ENCODE measurements around the gene RFLNA. TPM values are rescaled to one million over a fixed set of nuclear protein-coding genes. Genes with fewer than 3 reads are reported as not detected.

The RFLNA gene
- total RNA-seq, 1 donor from 2014 or later, result 1.0 TPM

DNA sequence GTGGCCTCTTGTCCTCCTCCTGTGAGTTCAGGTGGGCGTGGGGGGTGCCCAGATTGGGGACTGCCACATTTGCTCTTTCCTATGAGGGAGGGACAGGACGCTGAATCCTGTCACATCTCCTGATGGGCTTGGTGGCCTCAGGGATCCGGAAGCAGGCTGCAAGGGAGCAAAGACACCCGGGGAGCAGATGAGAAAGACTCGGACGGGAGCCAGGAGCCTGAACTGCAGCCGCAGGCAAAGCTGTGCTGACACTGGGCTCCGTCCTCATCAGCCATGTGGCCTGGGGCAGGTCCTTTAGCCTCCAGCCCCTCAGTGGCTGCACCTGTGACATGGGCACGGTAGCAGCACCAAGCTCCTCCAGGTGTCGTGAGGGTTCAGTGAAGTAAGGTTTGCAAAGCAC is 40.8 kb upstream of the RFLNA start:
- H3K9me3 ChIP-seq, result no peaks in the 10 kb centered on the region
- H3K27ac ChIP-seq, result no peak overlapping the region
- peaks cover 16% of the 10 kb centered on the region for H3K27me3 ChIP-seq
- no peak overlapping the region for H3K4me3 ChIP-seq
- intact Hi-C loops (cut with DNase I), result no loop called here
- H3K36me3 ChIP-seq, result no peaks in the 10 kb centered on the region
- TF ChIP-seq, protein P1, sequence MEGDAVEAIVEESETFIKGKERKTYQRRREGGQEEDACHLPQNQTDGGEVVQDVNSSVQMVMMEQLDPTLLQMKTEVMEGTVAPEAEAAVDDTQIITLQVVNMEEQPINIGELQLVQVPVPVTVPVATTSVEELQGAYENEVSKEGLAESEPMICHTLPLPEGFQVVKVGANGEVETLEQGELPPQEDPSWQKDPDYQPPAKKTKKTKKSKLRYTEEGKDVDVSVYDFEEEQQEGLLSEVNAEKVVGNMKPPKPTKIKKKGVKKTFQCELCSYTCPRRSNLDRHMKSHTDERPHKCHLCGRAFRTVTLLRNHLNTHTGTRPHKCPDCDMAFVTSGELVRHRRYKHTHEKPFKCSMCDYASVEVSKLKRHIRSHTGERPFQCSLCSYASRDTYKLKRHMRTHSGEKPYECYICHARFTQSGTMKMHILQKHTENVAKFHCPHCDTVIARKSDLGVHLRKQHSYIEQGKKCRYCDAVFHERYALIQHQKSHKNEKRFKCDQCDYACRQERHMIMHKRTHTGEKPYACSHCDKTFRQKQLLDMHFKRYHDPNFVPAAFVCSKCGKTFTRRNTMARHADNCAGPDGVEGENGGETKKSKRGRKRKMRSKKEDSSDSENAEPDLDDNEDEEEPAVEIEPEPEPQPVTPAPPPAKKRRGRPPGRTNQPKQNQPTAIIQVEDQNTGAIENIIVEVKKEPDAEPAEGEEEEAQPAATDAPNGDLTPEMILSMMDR (IDR thresholded peaks at IDR 0.05), result no peak
- DNase-seq, result peak; percentile 63
- ATAC-seq, result no peak
- H3K4me1 ChIP-seq, result no peaks in the 10 kb centered on the region

DNA sequence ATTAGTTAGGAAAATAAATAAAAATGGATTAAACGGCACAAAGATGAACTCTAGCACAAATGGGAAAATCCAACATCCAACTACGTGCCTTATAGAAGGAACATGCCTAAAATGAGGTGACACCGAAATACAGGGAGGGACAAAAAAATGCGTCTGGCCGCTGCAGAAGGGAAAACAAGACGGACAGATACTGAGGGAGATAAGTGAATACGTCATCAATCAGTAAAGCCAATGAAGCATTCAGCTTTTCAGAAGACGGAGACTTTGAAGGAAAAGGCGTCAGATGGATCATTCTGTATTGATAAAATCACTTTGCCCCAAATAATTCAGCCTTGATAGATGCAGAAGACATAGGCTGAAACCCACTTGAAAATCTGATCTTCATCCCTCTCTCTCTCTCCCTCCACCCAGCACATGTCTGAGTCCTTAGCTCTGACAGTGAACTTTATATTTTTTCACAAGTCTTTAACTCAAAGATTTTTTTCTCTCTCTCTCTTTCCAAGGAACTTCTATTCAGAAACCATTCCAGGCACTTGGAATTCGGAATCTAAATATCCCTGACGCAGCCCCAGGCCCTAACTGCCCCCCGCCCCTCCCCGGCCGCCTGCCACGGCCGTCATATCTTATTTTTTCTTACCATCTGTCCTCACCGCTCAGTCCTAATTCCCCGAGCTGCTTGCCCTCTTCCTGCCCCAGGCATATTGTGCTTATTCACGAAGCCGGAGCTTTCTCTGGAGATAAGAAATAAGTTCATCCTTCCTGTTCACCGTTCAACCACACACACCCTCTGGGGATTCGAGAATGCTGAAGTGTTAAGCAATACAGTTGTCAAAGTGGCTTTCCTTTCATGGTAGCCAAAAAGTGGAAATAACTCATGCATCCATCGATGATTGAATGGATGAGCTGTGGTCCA is 35.5 kb upstream of the RFLNA start:
- Histone ChIP-seq H3K27me3 (peaks cover 16% of the 10 kb centered on the region), H3K27ac (no peak overlapping the region), H3K4me3 (peak overlapping the region; percentile 10), H3K9me3 (no peaks in the 10 kb centered on the region), H3K36me3 (no peaks in the 10 kb centered on the region), H3K4me1 (no peaks in the 10 kb centered on the region)
- no peak for DNase-seq
- intact Hi-C loops (cut with DNase I), result no loop called here
- TF ChIP-seq, protein P1 (IDR thresholded peaks at IDR 0.05), result no peak
- ATAC-seq, result no peak

DNA sequence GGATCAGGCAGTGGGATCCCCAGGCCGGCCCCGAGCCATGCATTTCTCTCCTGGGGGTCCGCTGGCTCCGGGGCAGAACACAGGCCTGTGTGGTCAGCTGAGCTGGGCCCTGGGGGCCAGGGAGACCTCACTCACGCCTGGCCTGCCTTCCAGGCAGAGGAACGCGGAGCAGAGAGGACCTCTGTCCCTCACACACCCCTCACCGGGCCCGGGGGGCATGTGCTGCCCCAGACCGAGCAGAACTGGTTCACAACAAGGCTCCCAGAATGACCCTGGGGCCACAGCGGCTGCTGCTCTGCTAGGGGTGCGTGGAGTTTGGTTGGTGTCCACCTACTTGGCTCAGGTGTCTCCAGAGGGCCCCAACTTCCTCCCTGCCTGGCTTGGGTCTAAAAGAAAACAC is 33.0 kb upstream of the RFLNA start:
- intact Hi-C loops (cut with DNase I), result no loop called here
- peak; percentile 34 for ATAC-seq
- TF ChIP-seq, protein P1 (IDR thresholded peaks at IDR 0.05), result no peak

DNA sequence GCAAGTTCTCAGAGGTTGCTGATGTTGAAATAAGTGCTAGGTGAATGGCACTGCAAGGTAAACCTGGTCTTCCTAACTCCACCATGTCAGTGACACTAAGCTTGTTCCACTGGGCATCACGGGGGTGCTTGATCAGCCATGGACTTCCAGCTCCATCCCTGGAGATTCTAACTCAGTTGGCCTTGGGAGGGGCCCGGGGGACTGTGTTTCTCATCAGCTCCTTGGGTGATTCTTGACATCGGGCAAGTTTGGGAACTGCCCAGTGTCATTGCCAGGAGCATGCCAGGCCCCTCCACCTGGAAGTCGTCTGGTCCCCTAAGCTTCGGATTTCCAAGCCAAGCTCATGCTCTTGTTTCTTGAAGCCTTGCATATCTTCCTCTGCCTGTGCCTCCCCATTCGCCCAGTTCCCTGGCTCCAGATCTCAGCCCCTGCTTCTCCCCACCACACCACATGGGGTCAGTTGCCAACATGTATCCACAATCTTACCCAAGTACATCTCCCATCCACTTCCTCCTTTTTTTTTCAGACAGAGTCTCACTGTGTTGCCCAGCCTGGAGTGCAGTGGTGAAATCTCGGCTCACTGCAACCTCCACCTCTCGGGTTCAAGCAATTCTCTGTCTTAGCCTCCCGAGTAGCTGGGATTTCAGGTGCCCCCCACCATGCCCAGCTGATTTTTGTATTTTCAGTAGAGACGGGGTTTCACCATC is 30.7 kb upstream of the RFLNA start:
- Histone ChIP-seq H3K27me3 (no peaks in the 10 kb centered on the region), H3K36me3 (no peaks in the 10 kb centered on the region), H3K27ac (no peak overlapping the region), H3K4me1 (no peaks in the 10 kb centered on the region), H3K9me3 (no peaks in the 10 kb centered on the region), H3K4me3 (no peak overlapping the region)
- DNase-seq (no peak), ATAC-seq (no peak)
- TF ChIP-seq, protein P1 (IDR thresholded peaks at IDR 0.05), result no peak
- intact Hi-C loops (cut with DNase I), result no loop called here

More for the DNA sequence above, 33.0 kb upstream of the RFLNA start:
- no peak overlapping the region for H3K27ac ChIP-seq
- no peaks in the 10 kb centered on the region for H3K36me3 ChIP-seq
- H3K27me3 ChIP-seq, result peaks cover 11% of the 10 kb centered on the region
- peak; percentile 63 for DNase-seq
- H3K4me3 ChIP-seq, result no peak overlapping the region
- no peaks in the 10 kb centered on the region for H3K4me1 ChIP-seq
- no peaks in the 10 kb centered on the region for H3K9me3 ChIP-seq

DNA sequence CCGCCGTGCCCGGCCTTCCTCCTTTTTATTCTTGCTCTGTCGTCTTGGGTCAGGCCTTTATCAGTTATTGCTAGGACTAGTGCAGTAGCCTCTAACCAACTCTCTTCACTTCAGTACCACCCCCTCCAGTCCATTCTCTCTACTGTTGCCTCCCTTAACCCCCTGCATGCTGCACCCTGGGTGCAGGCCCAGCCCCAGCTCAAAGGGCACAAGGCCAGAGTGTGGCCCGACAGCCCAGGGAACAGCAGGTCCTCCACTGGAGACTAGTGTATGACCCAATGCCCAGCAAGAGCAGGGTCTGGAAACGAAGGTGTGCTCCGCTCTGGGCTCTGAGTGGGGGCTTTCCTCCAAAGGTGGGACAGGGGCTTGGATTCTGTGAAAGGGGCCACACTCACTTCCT is 30.0 kb upstream of the RFLNA start:
- Histone ChIP-seq H3K27ac (no peak overlapping the region), H3K36me3 (no peaks in the 10 kb centered on the region), H3K4me3 (no peak overlapping the region), H3K4me1 (no peaks in the 10 kb centered on the region), H3K9me3 (no peaks in the 10 kb centered on the region), H3K27me3 (no peaks in the 10 kb centered on the region)
- ATAC-seq, result no peak
- no peak for DNase-seq
- intact Hi-C loops (cut with DNase I), result no loop called here
- TF ChIP-seq, protein P1 (IDR thresholded peaks at IDR 0.05), result no peak
